Astrocyte (in vitro differentiated cells and primary cell): Measurements from ENCODE around the gene L3MBTL4. TPM values are rescaled to one million over a fixed set of nuclear protein-coding genes. Genes with fewer than 3 reads are reported as not detected.

Experiments used
- DNase-seq: peaks from one replicate; pipeline ENCODE4 v3.0.0-alpha.2; 2010; ENCODE audit warnings: low read depth
- FAIRE-seq: peaks from 2 replicates; lab custom pipeline; 2011; peaks lifted over from hg19 to GRCh38; lab: Jason Lieb, UNC
- H2AFZ ChIP-seq: 2 replicates; pipeline ENCODE4 v1.6.0; 2012; ENCODE audit warnings: low read depth, low read length, inconsistent platforms
- H3K27ac ChIP-seq: 2 replicates; pipeline ENCODE4 v1.5.1; 2011; ENCODE audit warnings: low read depth, low read length, inconsistent platforms
- H3K27me3 ChIP-seq: 2 replicates; pipeline ENCODE4 v1.6.0; 2011; ENCODE audit warnings: low read length, inconsistent platforms; ENCODE audit not compliant: insufficient read depth
- H3K36me3 ChIP-seq: 2 replicates; pipeline ENCODE4 v1.5.1; 2011; ENCODE audit warnings: low read length, inconsistent platforms; ENCODE audit not compliant: insufficient read depth
- H3K4me1 ChIP-seq: 2 replicates; pipeline ENCODE4 v1.5.1; 2011; ENCODE audit warnings: low read length, inconsistent platforms; ENCODE audit not compliant: insufficient read depth
- H3K4me2 ChIP-seq: 2 replicates; pipeline ENCODE4 v1.6.0; 2012; ENCODE audit warnings: low read length, inconsistent platforms
- H3K4me3 ChIP-seq: 2 replicates; pipeline ENCODE4 v1.5.1; 2011; ENCODE audit warnings: low read depth, mild to moderate bottlenecking, low read length, inconsistent platforms; ENCODE audit not compliant: insufficient read depth
- H3K79me2 ChIP-seq: 2 replicates; pipeline ENCODE4 v1.6.0; 2012; ENCODE audit warnings: mild to moderate bottlenecking, low read length, inconsistent platforms; ENCODE audit not compliant: insufficient read depth
- H3K9ac ChIP-seq: 2 replicates; pipeline ENCODE4 v1.6.0; 2012; ENCODE audit warnings: mild to moderate bottlenecking, low read length, inconsistent platforms
- H3K9me3 ChIP-seq: 2 replicates; pipeline ENCODE4 v1.5.1; 2012; ENCODE audit warnings: low read depth, mild to moderate bottlenecking, low read length, inconsistent platforms; ENCODE audit not compliant: insufficient read depth
- H4K20me1 ChIP-seq: 2 replicates; pipeline ENCODE4 v1.6.0; 2012; ENCODE audit warnings: low read length, inconsistent platforms; ENCODE audit not compliant: insufficient read depth
- H3K27ac Mint-ChIP-seq: one replicate; pipeline ENCODE4 v1.8.0; 2021; ENCODE audit warnings: mild to moderate bottlenecking, mixed read lengths; ENCODE audit not compliant: unreplicated experiment
- H3K27me3 Mint-ChIP-seq: one replicate; pipeline ENCODE4 v1.8.0; 2021; ENCODE audit warnings: low read depth, mixed read lengths; ENCODE audit not compliant: unreplicated experiment
- H3K36me3 Mint-ChIP-seq: one replicate; pipeline ENCODE4 v1.8.0; 2021; ENCODE audit warnings: low read depth, mixed read lengths; ENCODE audit not compliant: unreplicated experiment
- H3K4me1 Mint-ChIP-seq: one replicate; pipeline ENCODE4 v1.8.0; 2021; ENCODE audit warnings: low read depth, mixed read lengths; ENCODE audit not compliant: unreplicated experiment
- H3K4me3 Mint-ChIP-seq: one replicate; pipeline ENCODE4 v1.8.0; 2021; ENCODE audit warnings: mild to moderate bottlenecking, moderate library complexity, mixed read lengths; ENCODE audit not compliant: unreplicated experiment
- H3K9me3 Mint-ChIP-seq: one replicate; pipeline ENCODE4 v1.8.0; 2021; ENCODE audit warnings: mild to moderate bottlenecking, mixed read lengths; ENCODE audit not compliant: unreplicated experiment
- EZH2 ChIP-seq: IDR thresholded peaks from 2 replicates; pipeline ENCODE4 v1.6.1; 2012; ENCODE audit warnings: mild to moderate bottlenecking, low read length, inconsistent platforms; ENCODE audit not compliant: insufficient read depth
- total RNA-seq: library from RNA; stranded (reverse); gene quantifications from 2 replicates; pipeline ENCODE4 v1.2.1, GENCODE V29; 2021
- TF ChIP-seq, protein P1 (sequence below): IDR thresholded peaks from 2 replicates; pipeline ENCODE4 v1.5.1; 2011; ENCODE audit warnings: low read depth, mild to moderate bottlenecking, inconsistent platforms, low read length, moderate library complexity; ENCODE audit not compliant: insufficient read depth

The L3MBTL4 gene
- total RNA-seq, 1 donor from 2014 or later: 0.52 TPM

GRCh38 chr18:6331872-6332271, 82.8 kb downstream of the L3MBTL4 start:
- Histone ChIP-seq H4K20me1 (no peaks in the 10 kb centered on the region), H3K79me2 (no peaks in the 10 kb centered on the region), H3K9ac (no peak overlapping the region), H3K27me3 (no peaks in the 10 kb centered on the region), H3K4me3 (no peak overlapping the region), H3K27ac (no peak overlapping the region), H3K9me3 (no peaks in the 10 kb centered on the region), H3K4me2 (no peak overlapping the region), H3K36me3 (no peaks in the 10 kb centered on the region), H2AFZ (no peak overlapping the region), H3K4me1 (no peaks in the 10 kb centered on the region)
- DNase-seq (no peak), FAIRE-seq (no peak)
- H3K27ac Mint-ChIP-seq: no peak overlapping the region
- H3K9me3 Mint-ChIP-seq: peaks cover 3% of the 10 kb centered on the region
- TF ChIP-seq, protein P1, sequence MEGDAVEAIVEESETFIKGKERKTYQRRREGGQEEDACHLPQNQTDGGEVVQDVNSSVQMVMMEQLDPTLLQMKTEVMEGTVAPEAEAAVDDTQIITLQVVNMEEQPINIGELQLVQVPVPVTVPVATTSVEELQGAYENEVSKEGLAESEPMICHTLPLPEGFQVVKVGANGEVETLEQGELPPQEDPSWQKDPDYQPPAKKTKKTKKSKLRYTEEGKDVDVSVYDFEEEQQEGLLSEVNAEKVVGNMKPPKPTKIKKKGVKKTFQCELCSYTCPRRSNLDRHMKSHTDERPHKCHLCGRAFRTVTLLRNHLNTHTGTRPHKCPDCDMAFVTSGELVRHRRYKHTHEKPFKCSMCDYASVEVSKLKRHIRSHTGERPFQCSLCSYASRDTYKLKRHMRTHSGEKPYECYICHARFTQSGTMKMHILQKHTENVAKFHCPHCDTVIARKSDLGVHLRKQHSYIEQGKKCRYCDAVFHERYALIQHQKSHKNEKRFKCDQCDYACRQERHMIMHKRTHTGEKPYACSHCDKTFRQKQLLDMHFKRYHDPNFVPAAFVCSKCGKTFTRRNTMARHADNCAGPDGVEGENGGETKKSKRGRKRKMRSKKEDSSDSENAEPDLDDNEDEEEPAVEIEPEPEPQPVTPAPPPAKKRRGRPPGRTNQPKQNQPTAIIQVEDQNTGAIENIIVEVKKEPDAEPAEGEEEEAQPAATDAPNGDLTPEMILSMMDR: no peak
- no peak for TF ChIP-seq EZH2
- H3K27me3 Mint-ChIP-seq: no peaks in the 10 kb centered on the region
- no peaks in the 10 kb centered on the region for H3K36me3 Mint-ChIP-seq
- H3K4me3 Mint-ChIP-seq: no peak overlapping the region
- H3K4me1 Mint-ChIP-seq: no peaks in the 10 kb centered on the region

DNA sequence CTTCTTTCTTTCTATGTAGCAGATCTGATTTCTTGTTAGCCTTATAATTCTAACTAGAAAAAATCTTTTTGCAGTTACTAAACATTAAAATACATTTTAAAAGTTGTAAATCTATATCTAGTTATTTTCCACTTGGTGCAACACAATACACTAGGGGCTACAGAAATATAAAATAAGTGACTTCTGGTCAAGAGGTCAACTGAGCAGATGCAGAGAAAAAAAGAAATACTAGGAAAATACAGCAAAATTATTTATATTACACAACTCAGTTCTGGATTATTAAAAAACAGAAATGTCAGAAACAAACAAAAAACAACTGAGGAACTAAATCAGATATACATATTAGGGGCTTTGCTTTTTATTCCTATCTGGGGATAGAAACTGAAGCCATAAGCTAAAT, 83.9 kb downstream of the L3MBTL4 start:
- H3K27ac Mint-ChIP-seq: no peak overlapping the region
- H3K9me3 Mint-ChIP-seq: peaks cover 3% of the 10 kb centered on the region
- TF ChIP-seq, protein P1: no peak
- TF ChIP-seq EZH2: no peak
- no peaks in the 10 kb centered on the region for H3K79me2 ChIP-seq
- no peaks in the 10 kb centered on the region for H3K4me1 ChIP-seq
- H2AFZ ChIP-seq: no peak overlapping the region
- H3K4me1 Mint-ChIP-seq: no peaks in the 10 kb centered on the region
- no peaks in the 10 kb centered on the region for H3K27me3 ChIP-seq
- no peak overlapping the region for H3K9ac ChIP-seq
- FAIRE-seq (no peak), DNase-seq (no peak)
- no peaks in the 10 kb centered on the region for H3K36me3 Mint-ChIP-seq
- no peaks in the 10 kb centered on the region for H4K20me1 ChIP-seq
- H3K4me3 ChIP-seq: no peak overlapping the region
- no peak overlapping the region for H3K27ac ChIP-seq
- H3K9me3 ChIP-seq: no peaks in the 10 kb centered on the region
- H3K4me2 ChIP-seq: no peak overlapping the region
- no peaks in the 10 kb centered on the region for H3K27me3 Mint-ChIP-seq
- H3K36me3 ChIP-seq: no peaks in the 10 kb centered on the region
- no peak overlapping the region for H3K4me3 Mint-ChIP-seq

- Mint-ChIP-seq H3K36me3 (no peaks in the 10 kb centered on the region), H3K27me3 (no peaks in the 10 kb centered on the region), H3K4me1 (no peaks in the 10 kb centered on the region), H3K4me3 (no peak overlapping the region), H3K27ac (no peak overlapping the region), H3K9me3 (peaks cover 5% of the 10 kb centered on the region)
- H3K36me3 ChIP-seq: no peaks in the 10 kb centered on the region
- no peak overlapping the region for H3K4me3 ChIP-seq
- H3K4me1 ChIP-seq: no peaks in the 10 kb centered on the region
- peaks cover 6% of the 10 kb centered on the region for H3K9me3 ChIP-seq
- no peak overlapping the region for H3K27ac ChIP-seq
- TF ChIP-seq, protein P1: no peak
- TF ChIP-seq EZH2: no peak
- H3K79me2 ChIP-seq: no peaks in the 10 kb centered on the region
- FAIRE-seq: no peak
- H3K27me3 ChIP-seq: no peaks in the 10 kb centered on the region
- H4K20me1 ChIP-seq: no peaks in the 10 kb centered on the region
- no peak overlapping the region for H3K9ac ChIP-seq
- no peak overlapping the region for H3K4me2 ChIP-seq
- H2AFZ ChIP-seq: no peak overlapping the region
- no peak for DNase-seq
These were observed 86.1 kb downstream of the L3MBTL4 start for GRCh38 chr18:6328621-6329010.
